ENCODE results near the gene GTSE1. TPM values are rescaled to one million over a fixed set of nuclear protein-coding genes. Genes with fewer than 3 reads are reported as not detected.

Gene GTSE1
- total RNA-seq, 1 experiment from 2014 or later, result 25.3 TPM

GRCh38 chr22:46288846-46289243 is 7.8 kb upstream of the GTSE1 start:
- H3K27me3 ChIP-seq, result no peaks in the 10 kb centered on the region
- H3K36me3 ChIP-seq, result peaks cover 14% of the 10 kb centered on the region
- no peaks in the 10 kb centered on the region for H3K9me3 ChIP-seq
- no peak for DNase-seq
- H3K4me3 ChIP-seq, result no peak overlapping the region

GRCh38 chr22:46289244-46289891 is 7.3 kb upstream of the GTSE1 start:
- no peaks in the 10 kb centered on the region for H3K9me3 ChIP-seq
- H3K4me3 ChIP-seq, result no peak overlapping the region
- no peaks in the 10 kb centered on the region for H3K27me3 ChIP-seq
- no peak for DNase-seq
- H3K36me3 ChIP-seq, result peaks cover 10% of the 10 kb centered on the region

- Histone ChIP-seq H3K4me3 (no peak overlapping the region), H3K9me3 (no peaks in the 10 kb centered on the region), H3K36me3 (peaks cover 5% of the 10 kb centered on the region), H3K27me3 (no peaks in the 10 kb centered on the region)
- no peak for DNase-seq
Observed at GRCh38 chr22:46290121-46290842, 6.4 kb upstream of the GTSE1 start.

- Histone ChIP-seq H3K27me3 (no peaks in the 10 kb centered on the region), H3K9me3 (no peaks in the 10 kb centered on the region), H3K36me3 (peaks cover 2% of the 10 kb centered on the region; the same call in 1 of the 2 replicates), H3K4me3 (no peak overlapping the region)
- DNase-seq, result no peak
Observed at GRCh38 chr22:46290843-46291785, 5.6 kb upstream of the GTSE1 start.

GRCh38 chr22:46292173-46292572 is 4.5 kb upstream of the GTSE1 start:
- H3K36me3 ChIP-seq, result peaks cover 2% of the 10 kb centered on the region; the same call in 1 of the 2 replicates
- no peaks in the 10 kb centered on the region for H3K9me3 ChIP-seq
- H3K27me3 ChIP-seq, result no peaks in the 10 kb centered on the region
- H3K4me3 ChIP-seq, result no peak overlapping the region
- DNase-seq, result no peak

- Histone ChIP-seq H3K27me3 (no peaks in the 10 kb centered on the region), H3K9me3 (no peaks in the 10 kb centered on the region), H3K36me3 (peaks cover 8% of the 10 kb centered on the region; the same call in 1 of the 2 replicates), H3K4me3 (no peak overlapping the region)
- no peak for DNase-seq
Observed at GRCh38 chr22:46292732-46293131, 3.9 kb upstream of the GTSE1 start.

- H3K4me3 ChIP-seq, result no peak overlapping the region
- no peak for DNase-seq
- H3K36me3 ChIP-seq, result peaks cover 12% of the 10 kb centered on the region
- H3K9me3 ChIP-seq, result no peaks in the 10 kb centered on the region
- no peaks in the 10 kb centered on the region for H3K27me3 ChIP-seq
Observed at GRCh38 chr22:46293577-46294260, 3.0 kb upstream of the GTSE1 start.

- DNase-seq, result no peak
- H3K4me3 ChIP-seq, result no peak overlapping the region
- no peaks in the 10 kb centered on the region for H3K9me3 ChIP-seq
- peaks cover 20% of the 10 kb centered on the region for H3K36me3 ChIP-seq
- H3K27me3 ChIP-seq, result no peaks in the 10 kb centered on the region
Observed at GRCh38 chr22:46294784-46295183, 1.9 kb upstream of the GTSE1 start.

- H3K36me3 ChIP-seq, result peaks cover 26% of the 10 kb centered on the region
- no peaks in the 10 kb centered on the region for H3K9me3 ChIP-seq
- H3K27me3 ChIP-seq, result no peaks in the 10 kb centered on the region
- peak overlapping the region; percentile 73 for H3K4me3 ChIP-seq
- peak; percentile 19 for DNase-seq
Observed at GRCh38 chr22:46295277-46295971, 1.2 kb upstream of the GTSE1 start.

GRCh38 chr22:46297151-46297812 is 612 bp downstream of the GTSE1 start:
- Histone ChIP-seq H3K36me3 (peaks cover 40% of the 10 kb centered on the region), H3K4me3 (peak overlapping the region; percentile 73)
- DNase-seq, result peak; percentile 75

GRCh38 chr22:46299101-46299500 is 2.4 kb downstream of the GTSE1 start:
- H3K36me3 ChIP-seq, result peaks cover 49% of the 10 kb centered on the region
- H3K27me3 ChIP-seq, result no peaks in the 10 kb centered on the region
- no peak for DNase-seq
- no peak overlapping the region for H3K4me3 ChIP-seq
- no peaks in the 10 kb centered on the region for H3K9me3 ChIP-seq

More at GRCh38 chr22:46297151-46297812, 612 bp downstream of the GTSE1 start:
- Histone ChIP-seq H3K27me3 (no peaks in the 10 kb centered on the region), H3K9me3 (no peaks in the 10 kb centered on the region)

GRCh38 chr22:46300491-46300890 is 3.8 kb downstream of the GTSE1 start:
- H3K36me3 ChIP-seq, result peaks cover 62% of the 10 kb centered on the region
- H3K9me3 ChIP-seq, result no peaks in the 10 kb centered on the region
- H3K4me3 ChIP-seq, result no peak overlapping the region
- no peaks in the 10 kb centered on the region for H3K27me3 ChIP-seq
- no peak for DNase-seq

- Histone ChIP-seq H3K27me3 (no peaks in the 10 kb centered on the region), H3K9me3 (no peaks in the 10 kb centered on the region), H3K36me3 (peaks cover 63% of the 10 kb centered on the region), H3K4me3 (no peak overlapping the region)
- no peak for DNase-seq
Observed at GRCh38 chr22:46303347-46303965, 6.8 kb downstream of the GTSE1 start.

GRCh38 chr22:46308283-46308988 is 11.8 kb downstream of the GTSE1 start:
- no peak for DNase-seq
- H3K36me3 ChIP-seq, result peaks cover 62% of the 10 kb centered on the region
- H3K27me3 ChIP-seq, result no peaks in the 10 kb centered on the region
- no peaks in the 10 kb centered on the region for H3K9me3 ChIP-seq
- no peak overlapping the region for H3K4me3 ChIP-seq
